ENCODE data around the gene SEPTIN10.

SEPTIN10 gene

GRCh38 chr2:109555346-109555900 is 58.3 kb downstream of the SEPTIN10 start:
- DNase-seq (ENCODE audit: low read depth), result no peak
- H3K4me3 ChIP-seq (ENCODE audit: low read length), result no peak overlapping the region
- no peak for TF ChIP-seq CTCF (IDR thresholded peaks at IDR 0.05; ENCODE audit: insufficient read depth, low read depth, low read length, missing control alignments)

- no peak overlapping the region for H3K4me3 ChIP-seq (ENCODE audit: low read length)
- no peak for TF ChIP-seq CTCF (IDR thresholded peaks at IDR 0.05; ENCODE audit: insufficient read depth, low read depth, low read length, missing control alignments)
- DNase-seq (ENCODE audit: low read depth), result no peak
Measured at GRCh38 chr2:109554758-109555157, 59.0 kb downstream of the SEPTIN10 start.

GRCh38 chr2:109549016-109549590 is 64.7 kb downstream of the SEPTIN10 start:
- no peak for TF ChIP-seq CTCF (IDR thresholded peaks at IDR 0.05; ENCODE audit: insufficient read depth, low read depth, low read length, missing control alignments)
- no peak for DNase-seq (ENCODE audit: low read depth)
- H3K4me3 ChIP-seq (ENCODE audit: low read length), result no peak overlapping the region

- no peak for DNase-seq (ENCODE audit: low read depth)
- TF ChIP-seq CTCF (IDR thresholded peaks at IDR 0.05; ENCODE audit: insufficient read depth, low read depth, low read length, missing control alignments), result no peak
Measured at GRCh38 chr2:109547280-109547679, 66.5 kb downstream of the SEPTIN10 start.

GRCh38 chr2:109545828-109546713 is 67.7 kb downstream of the SEPTIN10 start:
- H3K4me3 ChIP-seq (ENCODE audit: low read length), result no peak overlapping the region
- peak; percentile 97 for TF ChIP-seq CTCF (IDR thresholded peaks at IDR 0.05; ENCODE audit: insufficient read depth, low read depth, low read length, missing control alignments)
- peak; percentile 69 for DNase-seq (ENCODE audit: low read depth)

More at GRCh38 chr2:109547280-109547679, 66.5 kb downstream of the SEPTIN10 start:
- no peak overlapping the region for H3K4me3 ChIP-seq (ENCODE audit: low read length)

GRCh38 chr2:109542384-109542783 is 71.4 kb downstream of the SEPTIN10 start:
- H3K4me3 ChIP-seq (ENCODE audit: low read length), result no peak overlapping the region
- no peak for TF ChIP-seq CTCF (IDR thresholded peaks at IDR 0.05; ENCODE audit: insufficient read depth, low read depth, low read length, missing control alignments)
- no peak for DNase-seq (ENCODE audit: low read depth)
